GM19099 (cell line): ENCODE results near the gene PAPPA.

Experiments
- POLR2A ChIP-seq: IDR thresholded peaks from 3 replicates; pipeline ENCODE4 v1.6.1; 2011; ENCODE audit warnings: low read depth; ENCODE audit not compliant: insufficient read length; ENCODE audit errors: extremely low read depth

The PAPPA gene

GRCh38 chr9:116163293-116164055 lies 9.9 kb downstream of the PAPPA start:
- no peak for TF ChIP-seq POLR2A

DNA sequence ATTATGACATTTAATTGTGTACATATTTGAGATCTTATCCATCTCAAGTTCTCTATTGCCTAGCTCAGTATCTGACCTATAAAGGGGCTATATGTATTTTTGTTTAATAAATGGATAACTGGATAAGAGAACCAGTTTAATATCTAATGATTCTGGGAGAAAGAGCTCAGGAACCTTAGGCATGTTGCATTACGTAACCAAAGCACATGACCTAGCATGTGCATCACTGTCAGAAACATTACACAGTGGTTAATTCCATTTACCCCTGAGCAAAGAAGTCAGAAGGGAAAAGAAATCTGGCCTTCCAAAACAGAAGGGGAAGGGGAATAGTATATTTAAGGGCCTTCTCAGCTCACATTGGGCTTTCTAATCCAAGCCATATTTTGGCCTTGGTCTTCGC lies 12.3 kb downstream of the PAPPA start:
- no peak for TF ChIP-seq POLR2A

DNA sequence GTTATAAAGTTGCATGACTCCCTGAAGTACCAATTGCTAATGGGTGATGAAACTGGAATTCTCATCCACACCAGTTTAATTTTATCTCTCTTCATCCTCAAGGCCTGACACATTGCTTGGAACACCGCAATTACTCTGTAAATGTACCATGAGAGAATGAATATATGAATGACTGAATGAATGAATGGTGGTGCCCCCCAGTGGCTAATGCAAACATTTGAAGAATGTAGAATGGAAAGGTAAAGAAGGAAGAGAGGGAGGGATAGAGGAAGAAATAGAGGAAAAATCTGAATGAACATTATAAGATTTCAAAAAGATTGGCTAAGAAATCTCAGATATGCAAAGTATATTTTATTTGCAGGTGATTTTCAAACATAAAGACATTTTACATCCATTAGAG lies 13.1 kb downstream of the PAPPA start:
- TF ChIP-seq POLR2A: no peak

GRCh38 chr9:116168231-116168630 lies 14.6 kb downstream of the PAPPA start:
- TF ChIP-seq POLR2A: no peak

DNA sequence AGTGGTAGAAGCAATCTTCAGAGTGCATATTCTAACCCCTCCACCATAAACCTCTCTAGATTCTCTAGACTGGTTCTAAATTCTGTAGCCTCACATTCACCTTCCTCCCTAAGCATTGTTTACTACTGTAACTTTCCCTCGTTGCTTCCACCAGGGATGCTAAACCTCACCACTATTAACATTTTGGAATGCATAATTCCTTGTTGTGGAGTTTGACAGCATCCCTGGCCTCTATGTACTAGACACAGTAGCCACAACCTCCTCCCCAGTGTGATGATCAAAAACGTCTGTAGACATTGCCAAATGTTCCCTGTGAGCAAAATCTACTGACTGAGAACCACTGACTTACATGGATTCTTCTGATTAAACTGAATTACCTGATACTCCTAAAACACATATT lies 18.6 kb downstream of the PAPPA start:
- TF ChIP-seq POLR2A: no peak

DNA sequence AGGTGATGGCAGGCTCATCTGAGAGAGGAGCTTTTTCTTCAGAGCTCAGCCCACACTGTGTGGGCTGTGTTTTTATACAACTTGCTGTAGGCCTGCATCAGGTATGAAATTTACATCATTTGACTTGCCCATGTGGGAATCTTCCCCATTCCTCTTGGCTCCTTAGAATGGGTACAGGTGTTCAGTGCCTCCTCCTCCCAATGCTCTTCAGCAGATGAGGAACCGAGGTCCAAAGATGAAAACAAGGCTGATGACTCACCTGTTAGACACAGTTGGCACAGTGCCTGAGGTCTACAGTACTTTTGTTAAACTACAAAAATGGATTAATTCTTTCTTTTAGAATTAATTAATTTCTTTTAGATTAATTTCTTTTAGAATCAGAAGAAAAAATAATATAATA lies 20.8 kb downstream of the PAPPA start:
- no peak for TF ChIP-seq POLR2A

DNA sequence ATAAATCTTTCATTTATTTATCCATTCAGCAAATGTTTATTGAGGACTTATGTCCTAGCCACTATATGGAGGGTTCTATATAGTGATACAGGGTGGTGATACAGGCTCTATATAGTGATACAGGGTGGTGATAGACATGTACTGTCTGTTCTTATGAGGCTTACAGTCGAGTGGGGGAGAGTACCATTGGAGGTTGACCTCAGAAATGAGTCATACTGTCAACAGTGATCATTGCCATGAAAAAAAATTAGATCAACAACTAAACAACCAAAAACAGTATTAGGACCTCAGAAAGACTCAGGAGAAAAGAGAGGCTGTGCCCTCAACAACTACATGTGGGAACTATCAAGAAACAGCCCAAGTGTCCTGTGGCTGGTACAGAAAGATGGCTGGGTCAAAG lies 22.0 kb downstream of the PAPPA start:
- no peak for TF ChIP-seq POLR2A

- TF ChIP-seq POLR2A: no peak
Measured at GRCh38 chr9:116178481-116179211, 25.1 kb downstream of the PAPPA start.

GRCh38 chr9:116179568-116179967 lies 26.0 kb downstream of the PAPPA start:
- TF ChIP-seq POLR2A: no peak

- TF ChIP-seq POLR2A: no peak
Measured at GRCh38 chr9:116181853-116182610, 28.4 kb downstream of the PAPPA start.

DNA sequence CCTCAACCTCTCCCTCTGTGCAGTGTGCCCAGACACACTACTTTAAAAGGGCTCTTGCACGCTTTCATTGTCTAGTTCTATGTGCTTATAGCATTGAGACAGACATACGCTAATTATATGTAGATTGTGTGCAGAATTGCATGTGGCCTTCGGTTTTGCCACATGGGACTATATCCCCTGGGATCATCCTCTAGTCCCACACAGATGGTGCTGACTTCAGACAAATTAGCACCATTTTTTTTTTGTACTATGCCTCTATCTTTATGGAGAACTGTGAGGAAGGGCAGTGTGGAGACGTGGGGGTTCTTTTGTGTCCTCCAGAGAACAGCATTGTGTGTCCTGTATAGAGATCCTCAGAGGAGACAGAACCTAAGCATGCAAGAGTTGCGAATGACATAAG lies 29.3 kb downstream of the PAPPA start:
- no peak for TF ChIP-seq POLR2A

- no peak for TF ChIP-seq POLR2A
Measured at GRCh38 chr9:116187570-116188170, 34.1 kb downstream of the PAPPA start.

- TF ChIP-seq POLR2A: no peak
Measured at GRCh38 chr9:116189683-116190082, 36.1 kb downstream of the PAPPA start.

DNA sequence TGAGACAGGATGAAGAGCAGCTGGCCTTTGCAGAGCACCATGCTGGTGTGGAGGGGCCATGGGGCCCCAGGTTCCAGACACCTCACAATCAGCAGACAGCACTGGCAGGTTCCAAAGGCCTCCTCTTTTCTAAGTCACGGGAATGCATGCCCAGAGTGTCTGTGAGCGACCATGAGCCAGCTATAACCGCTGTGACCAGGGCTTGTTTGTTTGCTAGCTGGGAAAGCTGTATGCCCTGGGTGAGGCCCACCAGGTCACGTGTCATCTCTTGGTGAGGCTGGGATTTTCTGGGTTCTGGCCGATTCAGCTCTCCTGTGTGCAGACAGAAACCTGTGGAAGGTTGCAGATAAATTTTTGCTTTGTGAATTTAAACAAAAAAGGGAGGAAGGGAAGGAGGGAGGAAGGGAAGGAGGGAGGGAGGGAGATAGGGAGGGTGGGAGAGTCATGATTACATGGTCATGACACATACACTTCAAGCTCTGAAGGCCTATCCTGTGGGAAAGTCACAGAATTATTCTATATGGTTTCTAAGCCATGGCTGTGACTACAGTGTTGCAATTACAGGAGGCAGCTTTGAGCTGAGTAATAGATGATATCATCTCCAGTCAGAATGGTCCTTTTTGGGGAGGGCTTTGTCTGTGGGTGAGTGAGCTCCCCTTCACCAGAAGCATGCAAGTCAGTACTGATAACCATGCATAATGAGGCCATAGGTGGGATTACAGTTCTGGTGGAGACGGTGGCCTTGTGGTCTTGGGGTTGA lies 37.2 kb downstream of the PAPPA start:
- no peak for TF ChIP-seq POLR2A
